ENCODE measurements around the gene KRTAP5-3. TPM values are rescaled to one million over a fixed set of nuclear protein-coding genes. Genes with fewer than 3 reads are reported as not detected.

KRTAP5-3 gene
- total and polyA plus RNA-seq, 2 experiments from 2014 or later, result not detected

DNA sequence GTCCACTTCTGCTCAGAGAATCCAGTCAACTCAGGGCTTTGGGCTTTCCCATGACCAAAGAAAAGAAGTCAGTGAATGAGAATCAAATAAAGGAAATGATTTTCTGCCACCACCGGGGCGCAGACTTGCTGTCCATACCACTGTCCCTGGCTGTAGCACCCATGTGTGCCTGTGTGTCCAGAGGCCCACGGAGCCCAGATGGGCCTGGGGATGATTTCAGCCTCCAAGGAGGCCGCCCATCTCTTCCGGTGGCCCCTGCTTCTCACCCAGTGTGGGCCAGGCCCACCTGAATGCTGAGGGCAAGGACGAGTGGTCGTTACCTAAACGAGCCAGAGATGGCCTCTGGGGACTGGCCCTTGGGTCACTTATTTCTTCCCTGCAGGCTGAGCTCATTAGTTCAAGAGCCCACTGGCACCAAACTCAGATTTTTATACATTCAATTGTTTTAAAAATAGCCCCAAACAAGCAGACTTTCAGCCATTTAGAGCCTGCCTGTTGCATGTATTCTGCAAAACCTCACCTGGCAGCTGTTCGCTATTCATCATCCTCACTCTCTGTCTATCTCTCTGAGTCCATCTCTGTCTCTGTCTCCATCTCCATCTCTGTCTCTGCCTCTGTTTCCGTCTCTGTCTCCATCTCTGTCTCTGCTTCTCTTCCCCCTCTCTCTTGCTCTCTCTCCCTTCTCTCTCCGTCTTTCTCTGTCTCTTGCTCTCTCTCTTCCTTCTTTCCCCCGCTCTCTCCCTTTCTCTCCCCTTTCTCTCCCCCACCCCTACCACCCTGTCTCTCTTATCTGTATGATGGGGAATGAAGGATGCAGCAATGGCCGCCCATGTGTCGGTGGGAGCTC lies 45.5 kb upstream of the KRTAP5-3 start:
- H3K4me1 ChIP-seq (ENCODE audit: low read depth), result no peaks in the 10 kb centered on the region
- DNase-seq (ENCODE audit: low read depth in 1 of 2, low spot score in 1 of 2), result no peak
- no peaks in the 10 kb centered on the region for H3K27me3 ChIP-seq
- TF ChIP-seq, protein P1, sequence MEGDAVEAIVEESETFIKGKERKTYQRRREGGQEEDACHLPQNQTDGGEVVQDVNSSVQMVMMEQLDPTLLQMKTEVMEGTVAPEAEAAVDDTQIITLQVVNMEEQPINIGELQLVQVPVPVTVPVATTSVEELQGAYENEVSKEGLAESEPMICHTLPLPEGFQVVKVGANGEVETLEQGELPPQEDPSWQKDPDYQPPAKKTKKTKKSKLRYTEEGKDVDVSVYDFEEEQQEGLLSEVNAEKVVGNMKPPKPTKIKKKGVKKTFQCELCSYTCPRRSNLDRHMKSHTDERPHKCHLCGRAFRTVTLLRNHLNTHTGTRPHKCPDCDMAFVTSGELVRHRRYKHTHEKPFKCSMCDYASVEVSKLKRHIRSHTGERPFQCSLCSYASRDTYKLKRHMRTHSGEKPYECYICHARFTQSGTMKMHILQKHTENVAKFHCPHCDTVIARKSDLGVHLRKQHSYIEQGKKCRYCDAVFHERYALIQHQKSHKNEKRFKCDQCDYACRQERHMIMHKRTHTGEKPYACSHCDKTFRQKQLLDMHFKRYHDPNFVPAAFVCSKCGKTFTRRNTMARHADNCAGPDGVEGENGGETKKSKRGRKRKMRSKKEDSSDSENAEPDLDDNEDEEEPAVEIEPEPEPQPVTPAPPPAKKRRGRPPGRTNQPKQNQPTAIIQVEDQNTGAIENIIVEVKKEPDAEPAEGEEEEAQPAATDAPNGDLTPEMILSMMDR (IDR thresholded peaks at IDR 0.05; ENCODE audit: low read depth, low read length), result no peak
- H3K4me3 ChIP-seq, result no peak overlapping the region
- H3K27ac ChIP-seq, result no peak overlapping the region
- no peaks in the 10 kb centered on the region for H3K36me3 ChIP-seq
- no peaks in the 10 kb centered on the region for H3K9me3 ChIP-seq (ENCODE audit: low read depth)

DNA sequence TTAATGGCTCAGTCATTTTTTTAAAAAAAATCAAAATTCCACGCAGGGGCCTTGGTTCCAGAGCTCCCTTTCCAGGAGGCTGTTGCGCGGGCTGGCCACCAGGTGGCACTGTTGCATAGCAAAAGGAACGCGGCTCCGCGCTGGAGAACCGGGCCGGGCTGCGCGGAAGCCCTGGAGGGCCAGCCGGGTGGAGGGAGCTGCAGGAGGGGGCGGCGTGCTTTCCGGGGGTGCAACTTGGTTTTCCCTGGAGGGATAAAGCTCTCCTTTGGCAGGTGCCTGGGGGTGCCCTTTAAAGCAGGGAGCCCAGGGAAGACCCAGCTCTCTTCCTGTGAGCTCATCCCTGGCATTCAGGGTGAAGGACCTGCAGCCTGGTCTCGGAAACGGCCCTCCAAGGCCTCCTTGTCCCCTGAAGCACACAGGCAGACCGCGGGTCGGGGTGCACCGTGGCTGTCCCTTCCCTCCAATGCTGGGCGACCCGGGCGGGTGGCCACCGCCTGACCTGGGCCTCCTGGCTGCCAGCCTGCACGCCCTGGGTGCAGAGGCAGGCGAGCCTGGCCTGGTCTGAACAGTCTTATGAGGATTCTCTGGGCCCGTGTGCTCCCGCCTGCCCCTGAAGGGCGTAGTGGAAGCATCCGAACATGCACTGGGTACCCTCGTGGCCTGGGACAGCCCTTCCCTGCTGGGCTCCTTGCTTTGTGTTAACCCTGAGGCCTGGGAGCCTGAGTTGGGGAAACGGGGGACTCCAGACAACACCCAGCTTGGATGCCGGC lies 44.7 kb upstream of the KRTAP5-3 start:
- Histone ChIP-seq H3K9me3 (ENCODE audit: low read depth) (no peaks in the 10 kb centered on the region), H3K36me3 (no peaks in the 10 kb centered on the region), H3K4me1 (ENCODE audit: low read depth) (no peaks in the 10 kb centered on the region), H3K4me3 (no peak overlapping the region), H3K27me3 (no peaks in the 10 kb centered on the region), H3K27ac (no peak overlapping the region)
- peak; percentile 66 to 79 for DNase-seq (ENCODE audit: low read depth in 1 of 2, low spot score in 1 of 2)
- TF ChIP-seq, protein P1 (IDR thresholded peaks at IDR 0.05; ENCODE audit: low read depth, low read length), result peak; percentile 93

DNA sequence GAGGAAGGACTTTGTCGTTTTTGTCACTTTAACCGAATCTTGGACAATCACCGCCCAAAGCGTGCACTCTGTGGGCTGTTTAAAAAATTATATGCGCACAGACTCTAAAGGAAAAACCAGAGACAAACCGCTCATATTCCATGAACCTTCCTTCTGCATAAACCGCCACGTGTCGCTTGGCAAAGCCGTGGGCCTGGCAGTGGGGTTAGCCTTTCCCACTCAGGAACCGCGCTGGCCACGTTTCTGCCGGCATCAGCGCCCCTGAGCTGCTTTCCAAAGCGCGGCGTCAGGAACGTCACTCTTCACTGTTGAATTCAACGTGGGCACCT lies 44.1 kb upstream of the KRTAP5-3 start:
- no peaks in the 10 kb centered on the region for H3K27me3 ChIP-seq
- no peak overlapping the region for H3K4me3 ChIP-seq
- DNase-seq (ENCODE audit: low read depth in 1 of 2, low spot score in 1 of 2), result no peak
- H3K9me3 ChIP-seq (ENCODE audit: low read depth), result no peaks in the 10 kb centered on the region
- H3K4me1 ChIP-seq (ENCODE audit: low read depth), result no peaks in the 10 kb centered on the region
- no peak overlapping the region for H3K27ac ChIP-seq
- TF ChIP-seq, protein P1 (IDR thresholded peaks at IDR 0.05; ENCODE audit: low read depth, low read length), result no peak
- H3K36me3 ChIP-seq, result no peaks in the 10 kb centered on the region

DNA sequence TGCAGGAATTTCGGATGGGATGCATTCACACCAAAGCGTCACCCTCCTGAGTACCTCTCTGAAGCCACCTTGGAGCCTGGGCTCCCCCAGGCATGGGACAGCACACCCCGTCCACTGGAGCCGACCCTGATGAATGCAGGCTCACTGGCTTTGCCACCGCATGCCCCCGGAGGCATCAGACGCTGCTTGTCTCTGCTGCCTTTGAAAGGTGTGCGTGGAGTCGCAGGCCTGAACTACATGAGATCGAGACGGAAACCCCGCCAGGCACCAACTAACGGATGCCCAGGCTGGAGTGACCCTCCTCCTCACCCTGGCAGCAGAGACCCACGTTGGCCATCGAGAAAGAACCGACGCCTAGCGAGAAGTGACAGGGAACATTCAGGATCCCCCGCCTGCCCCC lies 43.8 kb upstream of the KRTAP5-3 start:
- Histone ChIP-seq H3K36me3 (no peaks in the 10 kb centered on the region), H3K9me3 (ENCODE audit: low read depth) (no peaks in the 10 kb centered on the region), H3K4me1 (ENCODE audit: low read depth) (no peaks in the 10 kb centered on the region), H3K4me3 (no peak overlapping the region), H3K27ac (no peak overlapping the region), H3K27me3 (no peaks in the 10 kb centered on the region)
- no peak for DNase-seq (ENCODE audit: low read depth in 1 of 2, low spot score in 1 of 2)
- TF ChIP-seq, protein P1 (IDR thresholded peaks at IDR 0.05; ENCODE audit: low read depth, low read length), result no peak

DNA sequence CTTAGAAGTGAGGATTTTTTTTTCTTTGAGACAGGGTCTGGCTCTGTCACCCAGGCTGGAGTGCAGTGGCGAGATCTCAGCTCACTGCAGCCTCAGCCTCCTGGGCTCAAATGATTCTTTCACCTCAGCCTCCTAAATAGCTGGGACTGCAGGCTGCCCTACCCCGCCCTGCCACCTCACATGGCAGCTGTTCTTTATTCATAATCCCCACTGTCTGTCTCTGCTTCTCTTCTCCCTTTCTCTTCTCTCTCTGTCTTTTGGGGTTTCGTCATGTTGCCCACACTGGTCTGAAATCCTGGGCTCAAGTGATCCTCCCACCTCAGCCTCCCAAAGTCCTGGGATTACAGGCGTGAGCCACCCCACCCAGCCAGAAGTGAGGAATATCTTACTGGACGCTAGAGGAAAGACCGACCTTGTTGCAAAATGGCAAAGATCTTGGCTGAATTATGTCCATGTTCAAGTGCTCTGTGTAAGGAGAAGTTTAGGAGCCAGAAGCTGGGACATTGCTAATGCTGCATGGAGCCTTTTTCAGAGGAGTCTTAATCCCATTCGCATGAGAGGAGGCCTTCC lies 43.2 kb upstream of the KRTAP5-3 start:
- Histone ChIP-seq H3K9me3 (ENCODE audit: low read depth) (no peaks in the 10 kb centered on the region), H3K4me1 (ENCODE audit: low read depth) (no peaks in the 10 kb centered on the region), H3K27ac (no peak overlapping the region), H3K36me3 (no peaks in the 10 kb centered on the region), H3K4me3 (no peak overlapping the region), H3K27me3 (no peaks in the 10 kb centered on the region)
- TF ChIP-seq, protein P1 (IDR thresholded peaks at IDR 0.05; ENCODE audit: low read depth, low read length), result no peak
- DNase-seq (ENCODE audit: low read depth in 1 of 2, low spot score in 1 of 2), result no peak

All from cardiac muscle cell (in vitro differentiated cells and primary cell).